SHP77 treated with DMSO at 0.1 percent for 48 hours (cell line): Measurements from ENCODE around the gene MTR.

Experiments
- DNase-seq: peaks from one replicate; lab custom pipeline; 2025; lab: John Stamatoyannopoulos, UW

The MTR gene

GRCh38 chr1:236952246-236953003 is 157.3 kb downstream of the MTR start:
- DNase-seq, result no peak

- DNase-seq, result no peak
Observed at GRCh38 chr1:236953151-236953700, 158.1 kb downstream of the MTR start.
